GM10266 (cell line): ENCODE results near the gene LSM2.
"Not testable (repeated sequence)": the region's sequence is repeated elsewhere in the genome, so short reads cannot be mapped to it uniquely, and the experiment has no call there.

Source experiments
- DNase-seq: peaks from one replicate; pipeline ENCODE4 v3.0.0; 2012; ENCODE audit errors: extremely low spot score
- CTCF ChIP-seq: IDR thresholded peaks from 2 replicates; pipeline ENCODE4 v1.5.1; 2012; ENCODE audit warnings: mild to moderate bottlenecking, low read depth; ENCODE audit not compliant: control insufficient read depth, insufficient read depth; ENCODE audit errors: missing control alignments

LSM2 gene

GRCh38 chr6:31838968-31839367, 32.2 kb upstream of the LSM2 start:
- TF ChIP-seq CTCF, result no peak
- no peak for DNase-seq

DNA sequence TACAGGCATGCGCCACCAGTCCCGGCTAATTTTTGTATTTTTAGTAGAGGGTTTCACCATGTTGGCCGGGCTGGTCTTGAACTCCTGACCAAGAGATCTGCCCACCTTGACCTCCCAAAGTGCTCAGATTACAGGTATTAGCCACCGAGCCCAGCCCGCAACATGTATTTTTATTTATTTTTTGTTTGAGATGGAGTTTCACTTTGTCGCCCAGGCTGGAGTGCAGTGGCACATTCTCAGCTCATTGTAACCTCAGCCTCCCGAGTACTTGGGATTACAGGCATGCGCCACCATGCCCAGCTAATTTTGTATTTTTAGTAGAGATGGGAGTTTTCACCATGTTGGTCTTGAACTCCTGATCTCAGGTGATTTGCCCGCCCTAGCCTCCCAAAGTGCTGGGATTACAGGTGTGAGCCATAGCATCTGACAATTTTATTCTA, 31.4 kb upstream of the LSM2 start:
- DNase-seq, result not testable (repeated sequence)

DNA sequence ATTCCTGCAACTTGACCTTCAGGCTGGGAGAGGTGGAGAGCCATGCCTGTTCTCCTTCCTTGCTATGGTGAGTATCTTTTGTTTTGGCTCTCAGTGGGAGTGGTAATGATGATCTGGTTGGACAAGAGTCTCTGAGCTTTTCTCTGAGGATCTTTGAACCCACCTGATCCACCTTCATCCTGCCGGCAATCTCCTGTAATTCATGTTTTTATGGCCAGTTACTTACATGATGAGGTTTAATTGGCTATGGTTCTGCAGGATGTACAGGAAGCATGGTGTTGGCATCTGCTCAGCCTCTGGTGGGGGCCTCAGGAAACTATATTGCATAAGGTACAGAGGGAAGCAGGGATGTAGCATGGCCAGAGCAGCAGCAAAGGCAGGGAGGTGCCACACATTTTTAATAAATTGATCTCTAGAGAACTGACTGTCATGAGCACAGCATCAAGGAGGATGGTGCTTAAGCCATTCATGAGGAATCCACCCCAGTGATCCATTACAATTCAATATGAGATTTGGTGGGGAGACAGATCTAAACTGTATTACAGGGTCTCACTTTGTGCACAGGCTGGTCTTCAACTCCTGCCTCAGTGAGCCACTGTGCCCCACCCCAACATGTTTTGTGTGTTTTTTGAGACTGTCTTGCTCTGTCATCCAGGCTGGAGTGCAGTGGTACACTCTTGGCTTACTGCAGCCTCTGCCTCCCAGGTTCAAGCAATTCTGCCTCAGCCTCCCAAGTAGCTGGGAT, 30.8 kb upstream of the LSM2 start:
- DNase-seq, result no peak
- TF ChIP-seq CTCF, result no peak

GRCh38 chr6:31836474-31837368, 30.0 kb upstream of the LSM2 start:
- no peak for DNase-seq
- peak; percentile 15 for TF ChIP-seq CTCF

DNA sequence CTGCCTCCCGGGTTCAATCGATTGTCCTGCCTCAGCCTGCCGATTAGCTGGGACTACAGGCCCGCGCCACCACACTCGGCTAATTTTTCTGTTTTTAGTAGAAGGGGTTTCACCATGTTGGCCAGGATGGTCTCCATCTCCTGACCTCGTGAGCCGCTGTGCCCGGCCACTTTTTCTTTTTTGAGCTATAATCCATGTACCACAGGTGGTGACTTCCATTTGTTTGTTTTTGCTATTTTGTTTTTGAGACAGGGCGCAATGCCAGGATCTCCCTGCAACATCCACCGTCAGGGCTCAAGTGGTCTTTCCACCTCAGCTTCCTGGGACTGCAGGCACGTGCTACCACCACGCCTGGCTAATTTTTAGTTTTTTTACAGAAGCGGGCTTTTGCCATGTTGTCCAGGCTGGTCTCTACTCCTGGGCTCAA, 29.3 kb upstream of the LSM2 start:
- TF ChIP-seq CTCF, result no peak
- DNase-seq, result no peak

- no peak for TF ChIP-seq CTCF
- DNase-seq, result peak; percentile 85
Measured at GRCh38 chr6:31834367-31835250, 27.8 kb upstream of the LSM2 start.
